Ascending aorta (tissue), 2 donors: ENCODE measurements around the gene R3HDM4. TPM values are rescaled to one million over a fixed set of nuclear protein-coding genes. Genes with fewer than 3 reads are reported as not detected.
A peak's percentile ranks its signal among the peaks of the same experiment; 100 is the strongest.
"Not testable (repeated sequence)": the region's sequence is repeated elsewhere in the genome, so short reads cannot be mapped to it uniquely, and the experiment has no call there.

Experiments used
- DNase-seq, 2 donors: peaks; one replicate each; pipeline ENCODE4 v3.0.0-alpha.2; 2019; ENCODE audit warnings: low spot score in 2 of 2
- H3K27ac ChIP-seq, 2 donors: fragments of 200-600 bp; sonication (generic); one replicate each; pipeline ENCODE4 v1.5.1; 2016 to 2017; ENCODE audit warnings: mild to moderate bottlenecking in 1 of 2
- H3K27me3 ChIP-seq: fragments of 200-600 bp; sonication (generic); one replicate; pipeline ENCODE4 v1.5.1; 2017
- H3K36me3 ChIP-seq, 2 donors: fragments of 200-600 bp; sonication (generic); one replicate each; pipeline ENCODE4 v1.5.1; 2016
- H3K4me1 ChIP-seq, 2 donors: fragments of 200-600 bp; sonication (generic); one replicate each; pipeline ENCODE4 v1.5.1; 2016 to 2017; ENCODE audit warnings: mild to moderate bottlenecking in 1 of 2
- H3K4me3 ChIP-seq, 2 donors: fragments of 200-600 bp; sonication (generic); one replicate each; pipeline ENCODE4 v1.5.1; 2016 to 2017; ENCODE audit warnings: mild to moderate bottlenecking in 1 of 2
- H3K9me3 ChIP-seq, 2 donors: fragments of 200-600 bp; sonication (generic); one replicate each; pipeline ENCODE4 v1.5.1; 2016
- intact Hi-C: fragments of 100-400 bp; cut with DNase I; formaldehyde crosslinking; loops from one replicate; pipeline ENCODE4 v1.15.1; 2023
- total RNA-seq: library from RNA; depleted of rRNA; stranded (reverse); fragments of >200 nt; gene quantifications from one replicate; pipeline ENCODE4 v1.1.0, GENCODE V29; 2016
- TF ChIP-seq, protein P1 (sequence below), 3 experiments: fragments of 200-600 bp in 2 of 3; fragments of 450-650 bp in 1 of 3; sonication (generic) in 2 of 3; IDR thresholded peaks; one replicate each; pipeline ENCODE4 v1.5.1; 2016 to 2019; ENCODE audit warnings: antibody characterized with exemption in 3 of 3, mild to moderate bottlenecking in 1 of 3, moderate library complexity in 1 of 3

R3HDM4 gene
- total RNA-seq, 1 donor from 2014 or later, result 81.5 TPM

GRCh38 chr19:858868-859843 lies 53.9 kb downstream of the R3HDM4 start, which contains the start of gene CFD:
TSS of gene CFD (plus strand) at chr19:859664. CDS start at chr19:859690, 26 bp downstream.
- peaks cover 24% of the 10 kb centered on the region for H3K27me3 ChIP-seq
- no peaks in the 10 kb centered on the region for H3K9me3 ChIP-seq
- peaks cover 0 to 11% of the 10 kb centered on the region in 2 donors for H3K4me1 ChIP-seq
- DNase-seq, result peak; percentile 38 to 76
- no peaks in the 10 kb centered on the region for H3K36me3 ChIP-seq
- TF ChIP-seq, protein P1, sequence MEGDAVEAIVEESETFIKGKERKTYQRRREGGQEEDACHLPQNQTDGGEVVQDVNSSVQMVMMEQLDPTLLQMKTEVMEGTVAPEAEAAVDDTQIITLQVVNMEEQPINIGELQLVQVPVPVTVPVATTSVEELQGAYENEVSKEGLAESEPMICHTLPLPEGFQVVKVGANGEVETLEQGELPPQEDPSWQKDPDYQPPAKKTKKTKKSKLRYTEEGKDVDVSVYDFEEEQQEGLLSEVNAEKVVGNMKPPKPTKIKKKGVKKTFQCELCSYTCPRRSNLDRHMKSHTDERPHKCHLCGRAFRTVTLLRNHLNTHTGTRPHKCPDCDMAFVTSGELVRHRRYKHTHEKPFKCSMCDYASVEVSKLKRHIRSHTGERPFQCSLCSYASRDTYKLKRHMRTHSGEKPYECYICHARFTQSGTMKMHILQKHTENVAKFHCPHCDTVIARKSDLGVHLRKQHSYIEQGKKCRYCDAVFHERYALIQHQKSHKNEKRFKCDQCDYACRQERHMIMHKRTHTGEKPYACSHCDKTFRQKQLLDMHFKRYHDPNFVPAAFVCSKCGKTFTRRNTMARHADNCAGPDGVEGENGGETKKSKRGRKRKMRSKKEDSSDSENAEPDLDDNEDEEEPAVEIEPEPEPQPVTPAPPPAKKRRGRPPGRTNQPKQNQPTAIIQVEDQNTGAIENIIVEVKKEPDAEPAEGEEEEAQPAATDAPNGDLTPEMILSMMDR (IDR thresholded peaks at IDR 0.05), result no peak
- peak within 1 kb of the TSS in 1 of 2 donors; percentile 1 for H3K27ac ChIP-seq
- peak within 1 kb of the TSS; percentile 27 to 52 for H3K4me3 ChIP-seq
- intact Hi-C loops, result no loop called here

GRCh38 chr19:858284-858683 lies 54.7 kb downstream of the R3HDM4 start:
- Histone ChIP-seq H3K36me3 (no peaks in the 10 kb centered on the region), H3K9me3 (no peaks in the 10 kb centered on the region), H3K27ac (no peak overlapping the region), H3K4me1 (peaks cover 0 to 11% of the 10 kb centered on the region in 2 donors), H3K27me3 (peaks cover 24% of the 10 kb centered on the region), H3K4me3 (no peak overlapping the region)
- TF ChIP-seq, protein P1 (IDR thresholded peaks at IDR 0.05), result no peak
- intact Hi-C loops, result no loop called here
- no peak for DNase-seq

GRCh38 chr19:855566-856120 lies 57.4 kb downstream of the R3HDM4 start:
- H3K27me3 ChIP-seq, result peaks cover 25% of the 10 kb centered on the region
- no peaks in the 10 kb centered on the region for H3K36me3 ChIP-seq
- H3K27ac ChIP-seq, result no peak overlapping the region
- H3K4me1 ChIP-seq, result peaks cover 0 to 5% of the 10 kb centered on the region in 2 donors
- H3K4me3 ChIP-seq, result no peak overlapping the region
- no peak for DNase-seq
- no peaks in the 10 kb centered on the region for H3K9me3 ChIP-seq
- TF ChIP-seq, protein P1 (IDR thresholded peaks at IDR 0.05), result no peak
- intact Hi-C loops, result loop anchor here (2.0 kb wide), 1 partner anchor 65 kb away; no protein-coding TSS in a partner anchor

- H3K27ac ChIP-seq, result no peak overlapping the region
- TF ChIP-seq, protein P1 (IDR thresholded peaks at IDR 0.05), result no peak
- DNase-seq, result no peak
- no peaks in the 10 kb centered on the region for H3K9me3 ChIP-seq
- peaks cover 20% of the 10 kb centered on the region for H3K27me3 ChIP-seq
- H3K36me3 ChIP-seq, result no peaks in the 10 kb centered on the region
- intact Hi-C loops, result no loop called here
- H3K4me1 ChIP-seq, result peaks cover 0 to 5% of the 10 kb centered on the region in 2 donors
- H3K4me3 ChIP-seq, result no peak overlapping the region
Measured at GRCh38 chr19:855142-855541, 57.9 kb downstream of the R3HDM4 start.

DNA sequence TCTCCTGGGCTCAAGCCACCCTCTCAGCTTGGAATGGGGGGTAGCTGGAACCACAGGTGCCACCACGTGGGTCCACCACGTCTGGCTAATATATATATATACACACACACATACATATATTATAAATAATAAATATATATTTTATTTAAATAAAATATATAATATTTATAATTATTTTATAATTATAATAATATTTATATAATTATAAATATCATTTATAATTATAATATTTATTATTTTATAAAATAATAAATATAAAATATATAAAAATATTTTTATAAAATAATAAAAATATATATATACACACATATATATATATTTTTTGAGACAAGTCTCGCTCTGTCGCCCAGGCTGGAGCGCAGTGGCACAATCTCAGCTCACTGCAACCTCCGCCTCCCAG lies 58.5 kb downstream of the R3HDM4 start:
- no peak overlapping the region for H3K27ac ChIP-seq
- TF ChIP-seq, protein P1 (IDR thresholded peaks at IDR 0.05), result no peak
- intact Hi-C loops, result no loop called here
- no peak overlapping the region for H3K4me3 ChIP-seq
- H3K27me3 ChIP-seq, result peaks cover 18% of the 10 kb centered on the region
- no peaks in the 10 kb centered on the region for H3K9me3 ChIP-seq
- no peak for DNase-seq
- no peaks in the 10 kb centered on the region for H3K36me3 ChIP-seq
- H3K4me1 ChIP-seq, result peaks cover 0 to 5% of the 10 kb centered on the region in 2 donors

- H3K9me3 ChIP-seq, intact Hi-C loops, H3K27ac ChIP-seq, H3K36me3 ChIP-seq, H3K4me3 ChIP-seq, H3K4me1 ChIP-seq, DNase-seq: not testable (repeated sequence)
- peaks cover 13% of the 10 kb centered on the region for H3K27me3 ChIP-seq
Measured at GRCh38 chr19:853614-854220, 59.3 kb downstream of the R3HDM4 start.
